GM12872 (cell line): ENCODE results near the gene CACNA1C.

ENCODE experiments used
- TF ChIP-seq, protein P1 (sequence below): IDR thresholded peaks from 3 replicates; pipeline ENCODE4 v1.5.1; 2011; ENCODE audit warnings: low read depth, mild to moderate bottlenecking, low read length, moderate library complexity; ENCODE audit not compliant: insufficient read depth

CACNA1C gene

DNA sequence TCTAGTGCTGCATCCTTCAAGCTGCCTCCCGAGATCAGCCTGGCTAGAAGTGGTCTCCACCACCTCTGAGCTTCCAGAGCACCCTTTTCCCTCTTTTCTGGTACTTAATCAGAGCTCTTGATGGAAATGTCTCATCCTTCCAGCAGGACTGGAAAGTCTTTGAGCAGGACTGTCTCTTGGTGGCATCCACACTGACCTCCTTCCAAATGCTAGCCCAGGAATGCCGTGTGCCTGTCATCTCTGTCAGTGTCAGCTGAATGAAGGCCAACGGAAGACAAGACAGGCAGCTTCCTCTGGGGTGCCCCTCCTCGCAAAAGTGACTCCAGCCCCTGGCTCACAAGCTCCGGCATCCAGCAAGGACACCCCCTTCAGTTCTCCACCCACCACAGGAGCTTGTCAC, 570.7 kb downstream of the CACNA1C start:
- TF ChIP-seq, protein P1, sequence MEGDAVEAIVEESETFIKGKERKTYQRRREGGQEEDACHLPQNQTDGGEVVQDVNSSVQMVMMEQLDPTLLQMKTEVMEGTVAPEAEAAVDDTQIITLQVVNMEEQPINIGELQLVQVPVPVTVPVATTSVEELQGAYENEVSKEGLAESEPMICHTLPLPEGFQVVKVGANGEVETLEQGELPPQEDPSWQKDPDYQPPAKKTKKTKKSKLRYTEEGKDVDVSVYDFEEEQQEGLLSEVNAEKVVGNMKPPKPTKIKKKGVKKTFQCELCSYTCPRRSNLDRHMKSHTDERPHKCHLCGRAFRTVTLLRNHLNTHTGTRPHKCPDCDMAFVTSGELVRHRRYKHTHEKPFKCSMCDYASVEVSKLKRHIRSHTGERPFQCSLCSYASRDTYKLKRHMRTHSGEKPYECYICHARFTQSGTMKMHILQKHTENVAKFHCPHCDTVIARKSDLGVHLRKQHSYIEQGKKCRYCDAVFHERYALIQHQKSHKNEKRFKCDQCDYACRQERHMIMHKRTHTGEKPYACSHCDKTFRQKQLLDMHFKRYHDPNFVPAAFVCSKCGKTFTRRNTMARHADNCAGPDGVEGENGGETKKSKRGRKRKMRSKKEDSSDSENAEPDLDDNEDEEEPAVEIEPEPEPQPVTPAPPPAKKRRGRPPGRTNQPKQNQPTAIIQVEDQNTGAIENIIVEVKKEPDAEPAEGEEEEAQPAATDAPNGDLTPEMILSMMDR = no peak

DNA sequence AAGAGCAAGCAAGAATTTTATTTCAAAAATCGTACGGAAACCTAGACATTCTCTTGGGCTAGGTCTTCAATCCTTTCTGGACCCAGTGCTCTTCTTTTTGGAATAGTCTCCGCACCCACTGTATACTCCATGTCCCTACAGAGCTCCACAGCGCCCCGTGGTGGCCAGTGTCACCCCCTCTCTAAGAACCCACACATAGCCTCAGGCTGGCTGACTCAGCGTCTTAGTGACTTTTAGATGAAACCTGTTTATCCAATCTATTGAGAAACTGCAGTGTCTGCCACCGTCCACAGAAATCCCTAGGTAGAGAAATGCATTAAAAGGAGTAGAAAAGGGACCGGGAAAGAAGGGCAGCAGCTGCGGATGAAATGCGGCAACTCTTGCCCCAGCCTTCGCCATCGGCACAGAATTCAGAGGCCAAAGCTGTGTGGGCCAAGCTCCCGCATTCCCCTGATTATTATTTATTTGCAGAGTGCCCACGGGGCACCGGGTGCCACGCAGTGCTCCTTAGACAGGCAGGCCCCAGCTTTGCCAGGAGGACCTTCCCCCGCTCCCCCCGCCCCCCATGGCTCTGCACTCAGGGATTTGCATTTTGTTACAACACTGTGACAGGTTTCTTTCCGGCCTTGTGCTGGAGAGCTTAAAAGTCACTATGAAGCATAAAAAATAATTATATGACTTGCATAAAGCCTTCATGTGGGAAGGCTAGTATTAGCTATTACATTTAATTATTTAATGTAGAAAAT, 571.9 kb downstream of the CACNA1C start:
- TF ChIP-seq, protein P1 = 0 out of 3 replicates have a peak, but pooled peaks have one; percentile 41

DNA sequence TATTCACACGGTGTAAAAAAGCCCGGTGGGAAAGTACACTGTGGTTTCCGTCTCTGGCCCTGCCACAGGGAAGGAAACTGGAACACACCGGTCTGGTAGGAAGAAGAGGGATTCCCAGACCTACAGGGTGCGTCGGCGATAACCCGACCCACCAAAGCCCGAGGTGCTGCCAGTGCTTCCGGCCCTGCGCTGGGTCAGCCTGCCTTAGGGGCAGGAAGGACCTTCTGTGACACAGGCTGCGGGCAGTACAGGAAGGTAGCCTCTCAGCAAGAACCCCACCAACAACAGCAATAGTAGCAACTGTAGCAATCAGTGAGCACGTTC, 572.5 kb downstream of the CACNA1C start:
- TF ChIP-seq, protein P1 = no peak

DNA sequence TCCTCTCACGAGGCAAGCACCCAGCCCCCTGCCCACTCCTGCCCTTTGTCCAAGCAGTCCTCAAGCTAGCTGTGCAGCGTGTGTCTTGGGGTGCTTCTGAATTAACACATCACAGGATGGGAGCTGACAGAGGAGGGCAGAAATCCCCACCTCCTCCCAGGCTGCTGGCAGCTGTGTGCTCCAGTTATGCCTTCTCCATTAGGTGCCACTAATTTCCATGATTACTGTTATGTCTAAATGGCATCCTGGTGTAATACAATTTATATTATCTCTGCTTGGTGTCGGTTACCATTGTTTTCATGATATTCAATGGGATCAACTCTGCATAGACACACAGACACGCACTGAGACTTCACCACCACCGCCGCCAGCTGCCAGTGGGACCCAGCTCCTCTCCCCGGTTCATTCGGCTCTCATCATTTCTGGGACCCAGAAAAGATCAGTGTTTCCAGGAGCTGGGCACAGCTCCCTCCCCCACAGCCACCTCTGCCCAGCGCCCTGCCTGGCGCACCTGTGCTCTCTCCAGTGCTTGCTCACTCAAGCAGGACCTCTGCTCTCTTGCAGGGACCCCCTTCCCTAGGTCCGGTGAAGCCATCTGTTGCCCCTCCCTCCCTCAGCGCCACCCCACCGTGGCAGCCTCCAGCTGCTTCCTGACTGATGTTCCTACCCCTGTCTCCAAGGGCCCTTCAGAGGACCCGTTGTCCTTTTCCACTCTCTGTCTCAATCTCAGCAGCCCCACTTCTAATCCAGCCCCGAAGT, 574.5 kb downstream of the CACNA1C start:
- TF ChIP-seq, protein P1 = no peak

GRCh38 chr12:2627835-2628191, 575.0 kb downstream of the CACNA1C start:
- TF ChIP-seq, protein P1 = no peak

DNA sequence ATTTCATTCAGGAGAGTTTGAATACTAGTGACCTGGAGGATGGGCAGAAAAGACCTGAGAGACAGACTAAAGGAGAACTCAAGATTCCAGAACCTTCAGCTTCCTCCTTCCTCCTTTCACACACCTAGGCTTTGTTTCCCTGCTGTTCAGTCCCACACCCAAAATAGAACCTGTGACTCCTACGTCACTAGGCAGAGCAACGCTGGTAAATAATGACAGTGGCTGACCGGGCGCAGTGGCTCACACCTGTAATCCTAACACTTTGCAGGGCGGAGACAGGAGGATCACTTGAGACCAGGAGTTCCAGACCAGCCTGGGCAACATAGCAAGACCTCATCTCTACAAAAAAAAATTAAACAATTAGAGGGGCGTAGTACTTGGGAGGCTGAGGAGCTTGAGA, 575.6 kb downstream of the CACNA1C start:
- TF ChIP-seq, protein P1 = no peak

DNA sequence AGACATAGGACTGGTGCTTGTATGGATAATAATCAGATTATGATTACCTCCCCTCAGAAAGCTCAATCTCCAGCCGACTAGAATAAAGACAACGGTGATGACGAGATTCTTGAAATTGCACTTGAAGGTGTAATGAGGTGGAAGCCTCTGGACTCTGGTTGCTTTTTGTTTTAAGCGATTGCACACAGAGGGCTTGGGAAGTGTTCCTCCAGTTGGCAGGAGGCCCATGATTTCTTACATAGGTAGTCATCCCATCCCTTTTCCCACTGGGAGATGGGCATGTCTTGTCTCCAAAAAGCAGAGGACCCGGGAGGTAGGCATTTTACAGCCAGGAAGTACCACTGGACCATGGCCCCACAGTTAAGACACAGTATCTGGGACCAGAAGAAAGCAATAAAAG, 576.3 kb downstream of the CACNA1C start:
- TF ChIP-seq, protein P1 = no peak
